Stimulated activated CD4-positive, alpha-beta T cell treated with anti-CD3 and anti-CD28 coated beads, Interleukin-2, amount 100 ng/mL, for 24 hours (primary cell): ENCODE results near the gene PDGFRB.

ENCODE experiments used
- DNase-seq, 2 donors: peaks; one replicate each; pipeline ENCODE4 v3.0.0-alpha.2; 2020

PDGFRB gene

GRCh38 chr5:150143350-150144245 lies 12.0 kb downstream of the PDGFRB start:
- DNase-seq = no peak

GRCh38 chr5:150142959-150143349 lies 12.7 kb downstream of the PDGFRB start:
- no peak for DNase-seq

- no peak for DNase-seq
Measured at GRCh38 chr5:150142185-150142958, 13.3 kb downstream of the PDGFRB start.

GRCh38 chr5:150141544-150142184 lies 14.0 kb downstream of the PDGFRB start:
- no peak for DNase-seq

- no peak for DNase-seq
Measured at GRCh38 chr5:150140830-150141229, 14.8 kb downstream of the PDGFRB start.

GRCh38 chr5:150139334-150139733 lies 16.3 kb downstream of the PDGFRB start:
- DNase-seq = no peak

- DNase-seq = no peak
Measured at GRCh38 chr5:150138551-150139265, 16.9 kb downstream of the PDGFRB start.

GRCh38 chr5:150137997-150138396 lies 17.6 kb downstream of the PDGFRB start:
- DNase-seq = no peak

GRCh38 chr5:150137168-150137957 lies 18.3 kb downstream of the PDGFRB start:
- DNase-seq = no peak

GRCh38 chr5:150136305-150137167 lies 19.1 kb downstream of the PDGFRB start:
- DNase-seq = no peak

- DNase-seq = no peak
Measured at GRCh38 chr5:150135557-150136304, 19.9 kb downstream of the PDGFRB start.

GRCh38 chr5:150134198-150134588 lies 21.5 kb downstream of the PDGFRB start:
- DNase-seq = no peak

GRCh38 chr5:150133581-150134197 lies 22.0 kb downstream of the PDGFRB start:
- no peak for DNase-seq

GRCh38 chr5:150132740-150133139 lies 22.9 kb downstream of the PDGFRB start:
- DNase-seq = no peak

- no peak for DNase-seq
Measured at GRCh38 chr5:150131978-150132694, 23.5 kb downstream of the PDGFRB start.

- no peak for DNase-seq
Measured at GRCh38 chr5:150131461-150131860, 24.2 kb downstream of the PDGFRB start.

GRCh38 chr5:150130493-150130922 lies 25.1 kb downstream of the PDGFRB start:
- no peak for DNase-seq

GRCh38 chr5:150129813-150130492 lies 25.7 kb downstream of the PDGFRB start:
- DNase-seq = peak; percentile 45 to 64
